ENCODE data around the gene LTBP2.
"Not testable (repeated sequence)": the region's sequence is repeated elsewhere in the genome, so short reads cannot be mapped to it uniquely, and the experiment has no call there.

Gene LTBP2

GRCh38 chr14:74543771-74544438, 68.1 kb downstream of the LTBP2 start:
- no peaks in the 10 kb centered on the region for H3K9me3 Mint-ChIP-seq
- no peaks in the 10 kb centered on the region for H3K36me3 Mint-ChIP-seq (ENCODE audit: low read depth)
- peaks cover 8% of the 10 kb centered on the region for H3K27me3 Mint-ChIP-seq (ENCODE audit: low read depth)
- H3K27ac Mint-ChIP-seq: no peak overlapping the region
- TF ChIP-seq, protein P1, sequence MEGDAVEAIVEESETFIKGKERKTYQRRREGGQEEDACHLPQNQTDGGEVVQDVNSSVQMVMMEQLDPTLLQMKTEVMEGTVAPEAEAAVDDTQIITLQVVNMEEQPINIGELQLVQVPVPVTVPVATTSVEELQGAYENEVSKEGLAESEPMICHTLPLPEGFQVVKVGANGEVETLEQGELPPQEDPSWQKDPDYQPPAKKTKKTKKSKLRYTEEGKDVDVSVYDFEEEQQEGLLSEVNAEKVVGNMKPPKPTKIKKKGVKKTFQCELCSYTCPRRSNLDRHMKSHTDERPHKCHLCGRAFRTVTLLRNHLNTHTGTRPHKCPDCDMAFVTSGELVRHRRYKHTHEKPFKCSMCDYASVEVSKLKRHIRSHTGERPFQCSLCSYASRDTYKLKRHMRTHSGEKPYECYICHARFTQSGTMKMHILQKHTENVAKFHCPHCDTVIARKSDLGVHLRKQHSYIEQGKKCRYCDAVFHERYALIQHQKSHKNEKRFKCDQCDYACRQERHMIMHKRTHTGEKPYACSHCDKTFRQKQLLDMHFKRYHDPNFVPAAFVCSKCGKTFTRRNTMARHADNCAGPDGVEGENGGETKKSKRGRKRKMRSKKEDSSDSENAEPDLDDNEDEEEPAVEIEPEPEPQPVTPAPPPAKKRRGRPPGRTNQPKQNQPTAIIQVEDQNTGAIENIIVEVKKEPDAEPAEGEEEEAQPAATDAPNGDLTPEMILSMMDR (IDR thresholded peaks at IDR 0.05; ENCODE audit: unreplicated experiment in 3 of 3): no peak
- no peak overlapping the region for H3K4me3 Mint-ChIP-seq
- H3K4me1 Mint-ChIP-seq: peaks cover 15% of the 10 kb centered on the region

GRCh38 chr14:74542056-74542685, 69.9 kb downstream of the LTBP2 start:
- Mint-ChIP-seq H3K27me3 (ENCODE audit: low read depth) (peaks cover 5% of the 10 kb centered on the region), H3K4me1 (peaks cover 10% of the 10 kb centered on the region), H3K9me3 (no peaks in the 10 kb centered on the region), H3K27ac (no peak overlapping the region), H3K36me3 (ENCODE audit: low read depth) (no peaks in the 10 kb centered on the region), H3K4me3 (no peak overlapping the region)
- TF ChIP-seq, protein P1 (IDR thresholded peaks at IDR 0.05; ENCODE audit: unreplicated experiment in 3 of 3): no peak

- TF ChIP-seq, protein P1 (IDR thresholded peaks at IDR 0.05; ENCODE audit: unreplicated experiment in 3 of 3): no peak
- Mint-ChIP-seq H3K36me3 (ENCODE audit: low read depth) (no peaks in the 10 kb centered on the region), H3K9me3 (no peaks in the 10 kb centered on the region), H3K4me1 (peaks cover 6% of the 10 kb centered on the region), H3K4me3 (no peak overlapping the region), H3K27me3 (ENCODE audit: low read depth) (peaks cover 5% of the 10 kb centered on the region), H3K27ac (no peak overlapping the region)
Observed at GRCh38 chr14:74541225-74541624, 70.8 kb downstream of the LTBP2 start.

DNA sequence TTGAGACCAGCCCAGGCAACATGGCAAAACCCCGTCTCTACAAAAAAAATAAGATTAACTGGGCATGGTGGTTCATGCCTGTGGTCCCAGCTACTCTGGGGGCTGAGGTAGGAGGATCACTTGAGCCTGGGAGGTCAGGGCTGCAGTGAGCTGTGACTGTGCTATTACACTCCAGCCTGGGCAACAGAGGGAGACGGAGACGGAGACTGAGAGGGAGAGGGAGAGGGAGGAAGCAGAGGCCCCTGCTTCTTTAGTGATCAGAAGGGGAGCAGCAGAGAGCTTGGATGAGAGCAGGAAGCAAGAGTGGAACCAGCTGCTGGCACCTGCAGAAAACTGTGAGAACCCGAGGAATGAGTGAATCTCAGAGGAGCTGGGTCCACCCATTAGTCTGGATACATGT, 72.5 kb downstream of the LTBP2 start:
- H3K36me3 Mint-ChIP-seq (ENCODE audit: low read depth): no peaks in the 10 kb centered on the region
- peaks cover 4% of the 10 kb centered on the region for H3K27me3 Mint-ChIP-seq (ENCODE audit: low read depth)
- TF ChIP-seq, protein P1 (IDR thresholded peaks at IDR 0.05; ENCODE audit: unreplicated experiment in 3 of 3): no peak
- H3K27ac Mint-ChIP-seq: no peak overlapping the region
- no peaks in the 10 kb centered on the region for H3K9me3 Mint-ChIP-seq
- H3K4me3 Mint-ChIP-seq: no peak overlapping the region
- H3K4me1 Mint-ChIP-seq: peaks cover 3% of the 10 kb centered on the region

DNA sequence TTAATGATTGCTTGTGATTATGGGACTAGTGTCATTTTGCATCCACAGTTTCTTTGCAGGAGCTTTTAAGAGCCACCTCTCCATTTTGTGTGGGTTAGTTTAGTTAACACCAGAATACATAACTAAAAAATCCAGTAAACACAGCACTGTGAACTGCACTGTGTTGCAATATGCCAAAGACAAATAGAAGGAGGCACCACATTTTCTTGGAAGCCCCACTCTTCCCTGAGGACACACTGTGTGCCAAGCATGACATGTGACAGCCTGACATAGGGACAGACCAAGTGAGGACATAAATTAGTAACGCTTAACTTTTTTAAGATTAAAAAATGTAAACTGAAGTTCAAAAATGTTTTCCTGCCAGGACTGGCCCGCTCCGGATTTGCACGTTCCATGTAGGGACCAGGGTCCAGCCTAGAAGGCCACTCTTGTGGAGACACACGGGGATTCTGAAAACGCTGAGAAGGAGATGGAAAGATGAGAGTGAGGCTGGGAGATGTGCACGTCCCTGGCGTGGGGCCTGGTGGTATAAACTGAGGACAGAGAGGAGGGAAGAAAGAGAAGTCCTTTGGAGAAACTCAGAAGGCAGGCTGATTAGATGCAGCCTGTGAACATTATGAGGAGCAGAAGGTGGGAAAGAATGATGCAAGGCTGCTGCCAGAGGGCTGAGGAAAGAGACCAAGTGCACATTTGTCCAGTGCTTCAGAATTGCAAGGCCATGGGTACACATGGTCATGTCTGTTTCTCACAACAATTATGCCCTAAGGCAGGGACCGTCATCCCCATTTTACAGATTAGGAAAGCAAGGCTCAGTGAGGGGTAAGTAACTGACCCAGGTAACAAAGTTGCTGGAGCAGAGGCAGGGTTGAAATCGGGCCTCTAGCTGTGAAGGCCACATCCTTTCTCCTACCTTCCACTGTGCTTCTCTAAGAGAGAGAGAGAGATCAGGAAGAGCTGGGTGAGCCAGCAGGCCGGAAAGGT, 73.3 kb downstream of the LTBP2 start:
- TF ChIP-seq, protein P1 (IDR thresholded peaks at IDR 0.05; ENCODE audit: unreplicated experiment in 3 of 3): no peak
- no peaks in the 10 kb centered on the region for H3K36me3 Mint-ChIP-seq (ENCODE audit: low read depth)
- H3K4me3 Mint-ChIP-seq: no peak overlapping the region
- H3K27ac Mint-ChIP-seq: peak overlapping the region in 1 of 3 experiments; percentile 23
- H3K9me3 Mint-ChIP-seq: no peaks in the 10 kb centered on the region
- no peaks in the 10 kb centered on the region for H3K27me3 Mint-ChIP-seq (ENCODE audit: low read depth)
- peaks cover 3% of the 10 kb centered on the region for H3K4me1 Mint-ChIP-seq

DNA sequence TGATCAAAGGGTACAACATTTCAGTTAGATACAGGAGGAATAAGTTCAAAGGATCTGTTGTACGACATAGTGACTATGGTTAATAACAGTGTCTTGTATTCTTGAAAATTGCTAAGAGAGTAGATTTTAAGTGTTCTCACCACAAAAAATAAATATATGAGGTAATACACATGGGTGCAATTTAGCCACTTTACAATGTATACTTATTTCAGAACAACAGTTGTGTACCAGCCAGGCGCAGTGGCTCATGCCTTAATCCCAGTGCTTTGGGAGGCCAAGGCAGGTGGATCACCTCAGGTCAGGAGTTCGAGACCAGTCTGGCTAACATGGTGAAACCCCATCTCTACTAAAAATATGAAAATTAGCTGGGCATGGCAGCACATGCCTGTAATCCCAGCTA, 75.7 kb downstream of the LTBP2 start:
- H3K4me1 Mint-ChIP-seq; H3K36me3 Mint-ChIP-seq (ENCODE audit: low read depth); H3K9me3 Mint-ChIP-seq; H3K27me3 Mint-ChIP-seq (ENCODE audit: low read depth); H3K4me3 Mint-ChIP-seq; H3K27ac Mint-ChIP-seq: not testable (repeated sequence)
